Right lobe of liver (tissue), 4 donors: ENCODE measurements around the gene ENGASE.

Experiments
- CTCF ChIP-seq, 4 donors: fragments of 200-600 bp in 3 of 4; fragments of 450-650 bp in 1 of 4; IDR thresholded peaks; one replicate each; pipeline versions ENCODE4 v1.5.1 to v1.8.0; 2016 to 2022; ENCODE audit warnings: antibody characterized with exemption in 4 of 4, mild to moderate bottlenecking in 2 of 4
- POLR2A ChIP-seq: fragments of 450-650 bp; IDR thresholded peaks from one replicate; pipeline ENCODE4 v1.6.1; 2017; ENCODE audit warnings: antibody characterized with exemption, mild to moderate bottlenecking
- donor health status: DM: no; HTN: no; CAD: no.
- donor health status: DM: no; HTN: no; CAD: no.
- donor health status: DM: no; HTN: yes; CAD: no.

GRCh38 chr17:79079421-79080200 is 5.0 kb downstream of the ENGASE start:
- TF ChIP-seq CTCF (IDR thresholded peaks at IDR 0.05) (no peak), POLR2A (no peak)
